Activated CD8-positive, alpha-beta memory T cell treated with anti-CD3 and anti-CD28 coated beads, Interleukin-2, amount 10 ng/mL, durations not matched to agents 7 days and 5 days (primary cell): ENCODE results near the gene IDH2. TPM values are rescaled to one million over a fixed set of nuclear protein-coding genes. Genes with fewer than 3 reads are reported as not detected.
"Not testable (repeated sequence)": the region's sequence is repeated elsewhere in the genome, so short reads cannot be mapped to it uniquely, and the experiment has no call there.

Experiments used
- ATAC-seq: fragments of 150-1000 bp; cut with Tn5 transposase; one replicate; pipeline ENCODE4 v1.10.0; 2021; ENCODE audit warnings: moderate library complexity
- CTCF ChIA-PET: fragments of 350-600 bp; sonication (Branson Sonifier 250); formaldehyde crosslinking; loops from one replicate; lab custom pipeline; 2021; ENCODE audit warnings: antibody characterized with exemption; lab: Charles Lee
- DNase-seq: peaks from one replicate; pipeline ENCODE4 v3.0.0-alpha.2; 2020
- H3K27ac Mint-ChIP-seq: one replicate; pipeline ENCODE4 v1.8.0; 2021; ENCODE audit warnings: mild to moderate bottlenecking, mixed read lengths
- H3K27me3 Mint-ChIP-seq: one replicate; pipeline ENCODE4 v1.8.0; 2021; ENCODE audit warnings: mixed read lengths
- H3K36me3 Mint-ChIP-seq: one replicate; pipeline ENCODE4 v1.8.0; 2021; ENCODE audit warnings: mild to moderate bottlenecking, mixed read lengths
- H3K4me1 Mint-ChIP-seq: one replicate; pipeline ENCODE4 v1.8.0; 2021; ENCODE audit warnings: mixed read lengths
- H3K4me3 Mint-ChIP-seq: one replicate; pipeline ENCODE4 v1.8.0; 2021; ENCODE audit warnings: mild to moderate bottlenecking, moderate library complexity, mixed read lengths
- H3K9me3 Mint-ChIP-seq: one replicate; pipeline ENCODE4 v1.8.0; 2022; ENCODE audit warnings: low read depth, mixed read lengths
- total RNA-seq, 2 experiments: library from RNA; stranded (reverse); gene quantifications; one replicate each; pipeline ENCODE4 v1.2.3, GENCODE V29; 2021

The IDH2 gene
- total RNA-seq = 100 to 1,000 TPM; 196 to 293 TPM

GRCh38 chr15:90101969-90102890 is at the start of gene IDH2:
Gene IDH2, minus strand, starts transcription at chr15:90102468. Its CDS starts 78 bp downstream, at chr15:90102390.
- Mint-ChIP-seq H3K4me3 (peak within 1 kb of the TSS; percentile 79), H3K36me3 (peaks cover 10% of the 10 kb centered on the region), H3K9me3 (no peaks in the 10 kb centered on the region), H3K27me3 (peaks cover 4% of the 10 kb centered on the region), H3K4me1 (peaks cover 47% of the 10 kb centered on the region), H3K27ac (peak within 1 kb of the TSS; percentile 96)
- DNase-seq (peak; percentile 80), ATAC-seq (peak; percentile 84)
- CTCF ChIA-PET = interaction anchor here (0.6 to 2.3 kb wide), 9 partner anchors 9 to 341 kb away, joined by 3 to 11 read pairs (median 3); partner anchors contain the start of genes CIB1 and GDPGP1

DNA sequence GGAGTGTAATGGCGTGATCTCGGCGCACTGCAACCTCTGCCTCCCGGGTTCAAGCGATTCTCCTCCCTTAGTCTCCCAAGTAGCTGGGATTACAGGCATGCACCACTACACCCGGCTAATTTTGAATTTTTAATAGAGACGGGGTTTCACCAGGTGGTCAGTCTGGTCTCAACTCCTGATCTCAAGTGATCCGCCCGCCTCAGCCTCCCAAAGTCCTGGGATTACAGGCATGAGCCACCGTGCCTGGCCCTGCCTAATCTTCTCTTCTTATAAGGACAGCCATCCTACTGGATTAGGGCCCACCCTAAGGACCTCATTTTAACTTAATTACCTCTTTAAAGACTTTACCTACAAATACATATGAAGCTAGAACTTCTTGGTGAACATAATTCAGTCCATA is 48.3 kb upstream of the IDH2 start:
- not testable (repeated sequence) for H3K4me3 Mint-ChIP-seq, H3K27ac Mint-ChIP-seq, DNase-seq, ATAC-seq, H3K27me3 Mint-ChIP-seq, H3K9me3 Mint-ChIP-seq, H3K36me3 Mint-ChIP-seq
- H3K4me1 Mint-ChIP-seq = peaks cover 12% of the 10 kb centered on the region
- CTCF ChIA-PET = interaction anchor here (0.7 to 2.5 kb wide), 6 partner anchors 8 to 179 kb away, joined by 3 to 10 read pairs (median 4); no protein-coding TSS in a partner anchor

DNA sequence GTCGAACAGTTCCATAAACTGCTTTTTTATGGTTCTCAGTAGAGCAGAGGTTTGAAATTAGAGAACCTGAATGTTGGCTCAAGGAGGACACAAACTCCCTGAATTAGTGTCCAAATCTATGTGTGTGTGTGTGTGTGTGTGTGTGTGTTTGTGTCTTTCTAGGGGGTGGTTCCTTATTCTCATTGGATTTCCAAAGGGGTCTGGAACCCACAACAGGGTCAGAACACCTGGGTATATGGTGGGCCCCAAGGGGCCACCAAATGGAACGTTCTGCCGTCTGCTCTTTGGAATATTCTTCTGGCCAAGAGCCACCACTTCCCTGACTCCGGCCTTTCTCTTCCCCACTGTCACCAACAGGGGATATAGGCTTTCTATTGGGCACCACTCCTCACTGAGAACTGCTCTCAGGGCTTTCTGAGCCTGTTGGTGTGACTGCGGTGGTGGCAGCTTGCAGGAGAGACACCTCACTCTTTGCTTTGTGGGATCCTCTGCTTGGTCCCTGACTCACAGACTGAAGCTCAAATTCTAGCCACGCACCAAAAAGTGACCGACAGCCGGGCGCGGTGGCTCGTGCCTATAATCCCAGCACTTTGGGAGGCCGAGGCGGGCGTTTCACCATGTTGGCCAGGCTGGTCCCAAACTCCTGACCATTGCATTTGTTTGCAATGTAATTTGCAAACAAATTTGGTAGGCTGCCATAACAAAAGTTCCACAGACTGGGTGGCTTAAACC is 47.5 kb upstream of the IDH2 start:
- DNase-seq (no peak), ATAC-seq (no peak)
- CTCF ChIA-PET = interaction anchor here (0.7 to 1.6 kb wide), 5 partner anchors 12 to 144 kb away, joined by 3 to 4 read pairs (median 4); no protein-coding TSS in a partner anchor
- Mint-ChIP-seq H3K4me3 (no peak overlapping the region), H3K9me3 (no peaks in the 10 kb centered on the region), H3K4me1 (peaks cover 12% of the 10 kb centered on the region), H3K27ac (no peak overlapping the region), H3K36me3 (no peaks in the 10 kb centered on the region), H3K27me3 (no peaks in the 10 kb centered on the region)

- ATAC-seq, H3K9me3 Mint-ChIP-seq, H3K4me3 Mint-ChIP-seq, DNase-seq, H3K27ac Mint-ChIP-seq, H3K36me3 Mint-ChIP-seq, H3K27me3 Mint-ChIP-seq: not testable (repeated sequence)
- H3K4me1 Mint-ChIP-seq = peaks cover 32% of the 10 kb centered on the region
- CTCF ChIA-PET = interaction anchor here (1.1 to 1.3 kb wide), 2 partner anchors 69 to 75 kb away, joined by 3 to 4 read pairs; no protein-coding TSS in a partner anchor
Observed at GRCh38 chr15:90146198-90146761, 44.0 kb upstream of the IDH2 start.

DNA sequence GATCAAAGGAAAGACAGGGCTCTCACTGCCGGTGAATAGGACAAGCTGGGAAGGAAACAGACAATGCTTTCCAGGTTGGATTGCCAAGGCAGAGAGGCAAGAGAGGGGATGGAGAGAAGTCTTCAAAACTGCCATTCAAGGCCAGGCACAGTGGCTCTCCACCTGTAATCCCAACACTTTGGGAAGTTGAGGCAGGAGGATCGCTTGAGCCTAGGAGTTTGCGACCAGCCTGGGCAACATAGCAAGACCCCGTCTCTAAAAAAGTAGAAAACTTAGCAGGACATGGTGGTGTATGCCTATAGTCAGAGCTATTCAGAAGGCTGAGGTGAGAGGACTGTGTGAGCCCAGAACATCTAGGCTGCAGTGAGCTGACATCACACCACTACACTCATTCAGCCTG is 43.5 kb upstream of the IDH2 start:
- Mint-ChIP-seq H3K36me3 (peaks cover 5% of the 10 kb centered on the region), H3K27me3 (no peaks in the 10 kb centered on the region), H3K9me3 (peaks cover 3% of the 10 kb centered on the region), H3K4me1 (peaks cover 35% of the 10 kb centered on the region), H3K27ac (no peak overlapping the region), H3K4me3 (no peak overlapping the region)
- ATAC-seq (no peak), DNase-seq (no peak)
- CTCF ChIA-PET = no interaction called here

DNA sequence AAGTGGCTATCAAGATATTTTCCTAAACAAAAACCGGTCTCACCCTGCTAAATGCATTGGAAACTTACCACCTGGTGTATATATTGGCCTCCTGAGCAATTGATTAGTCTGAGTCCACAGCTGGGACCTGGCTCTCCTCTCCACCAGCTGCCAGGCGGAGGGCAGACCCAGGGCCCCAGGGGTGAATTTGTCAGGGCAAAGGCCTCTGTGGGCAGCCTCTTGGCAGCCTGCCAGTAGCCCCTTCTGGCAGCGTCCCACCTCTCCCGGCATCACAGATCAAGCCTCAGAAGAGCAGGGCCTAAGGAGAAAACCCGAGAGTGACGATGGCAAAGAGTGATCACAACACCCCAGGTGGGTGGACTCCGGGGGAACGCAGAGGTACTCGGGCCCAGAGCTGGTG is 43.0 kb upstream of the IDH2 start:
- ATAC-seq (no peak), DNase-seq (no peak)
- H3K36me3 Mint-ChIP-seq = peaks cover 5% of the 10 kb centered on the region
- H3K9me3 Mint-ChIP-seq = peaks cover 3% of the 10 kb centered on the region
- peaks cover 35% of the 10 kb centered on the region for H3K4me1 Mint-ChIP-seq
- no peaks in the 10 kb centered on the region for H3K27me3 Mint-ChIP-seq
- H3K4me3 Mint-ChIP-seq = no peak overlapping the region
- H3K27ac Mint-ChIP-seq = no peak overlapping the region
- CTCF ChIA-PET = interaction anchor here (1.1 kb wide), 1 partner anchor 58 kb away, joined by 3 read pairs; no protein-coding TSS in a partner anchor

DNA sequence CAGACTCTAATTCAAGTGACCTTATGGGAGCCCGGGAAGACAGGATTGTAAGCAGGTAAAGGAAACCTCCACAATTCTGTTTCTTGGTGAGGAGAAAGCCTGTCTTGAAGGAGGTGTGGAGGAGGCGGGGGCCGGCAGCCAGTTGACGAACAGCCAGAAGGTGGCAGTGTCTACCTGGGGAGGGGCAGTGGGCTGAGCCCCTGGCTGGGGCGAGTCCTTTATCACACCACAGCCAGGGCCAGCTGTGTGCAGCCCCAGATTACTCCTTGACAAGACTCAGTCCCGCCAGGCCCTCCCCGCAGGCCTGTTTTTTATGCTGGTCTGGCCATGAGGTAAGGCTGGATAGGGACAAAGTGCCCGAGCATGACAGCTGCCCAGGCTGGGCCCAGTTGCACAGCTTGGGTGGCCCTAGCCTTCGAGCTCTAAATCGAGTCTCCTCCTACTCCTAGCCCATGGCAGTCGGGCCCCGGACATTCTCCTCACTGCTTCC is 40.9 kb upstream of the IDH2 start:
- Mint-ChIP-seq H3K9me3 (peaks cover 9% of the 10 kb centered on the region), H3K4me1 (peaks cover 38% of the 10 kb centered on the region), H3K27ac (peak overlapping the region; percentile 80), H3K36me3 (peaks cover 13% of the 10 kb centered on the region), H3K4me3 (no peak overlapping the region), H3K27me3 (no peaks in the 10 kb centered on the region)
- CTCF ChIA-PET = interaction anchor here (0.6 to 3.7 kb wide), 24 partner anchors 9 to 339 kb away, joined by 3 to 27 read pairs (median 5); partner anchors contain the start of genes CIB1, GDPGP1 and IDH2
- ATAC-seq = peak; percentile 88
- peak; percentile 84 for DNase-seq

- H3K4me3 Mint-ChIP-seq = no peak overlapping the region
- peaks cover 13% of the 10 kb centered on the region for H3K36me3 Mint-ChIP-seq
- CTCF ChIA-PET = interaction anchor here (0.6 to 3.7 kb wide), 19 partner anchors 9 to 340 kb away, joined by 3 to 27 read pairs (median 5); partner anchors contain the start of genes CIB1, GDPGP1 and IDH2
- H3K27me3 Mint-ChIP-seq = no peaks in the 10 kb centered on the region
- peaks cover 9% of the 10 kb centered on the region for H3K9me3 Mint-ChIP-seq
- H3K4me1 Mint-ChIP-seq = peaks cover 38% of the 10 kb centered on the region
- DNase-seq = peak; percentile 79
- peak overlapping the region; percentile 80 for H3K27ac Mint-ChIP-seq
- peak; percentile 77 for ATAC-seq
Observed at GRCh38 chr15:90142216-90143165, 40.2 kb upstream of the IDH2 start.

DNA sequence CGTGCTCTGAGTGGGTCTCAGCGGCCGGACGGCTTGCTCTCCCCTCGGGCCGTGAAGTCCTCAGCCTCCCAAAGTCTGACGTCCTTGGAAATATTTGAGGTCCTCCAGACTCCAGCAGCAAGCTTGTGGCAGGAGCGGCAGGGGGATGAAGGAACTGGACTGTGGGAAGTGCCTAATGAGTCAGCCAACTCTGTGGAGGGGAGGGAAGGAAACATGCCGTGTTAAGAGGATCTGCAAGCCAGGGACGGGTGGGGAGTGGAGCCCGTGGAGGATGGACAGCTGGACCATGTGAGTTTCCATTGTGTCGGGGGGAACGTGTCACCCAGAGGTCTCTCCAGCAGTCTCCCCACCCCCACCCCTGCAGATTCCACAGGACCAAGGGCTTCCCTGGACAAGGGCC is 39.4 kb upstream of the IDH2 start:
- Mint-ChIP-seq H3K4me3 (no peak overlapping the region), H3K9me3 (peaks cover 9% of the 10 kb centered on the region)

GRCh38 chr15:90139549-90139948 is 37.3 kb upstream of the IDH2 start:
- DNase-seq = peak; percentile 85
- H3K4me1 Mint-ChIP-seq = peaks cover 35% of the 10 kb centered on the region
- not testable (repeated sequence) for H3K27me3 Mint-ChIP-seq, H3K9me3 Mint-ChIP-seq, ATAC-seq, H3K4me3 Mint-ChIP-seq
- peak overlapping the region; percentile 72 for H3K27ac Mint-ChIP-seq
- peaks cover 13% of the 10 kb centered on the region for H3K36me3 Mint-ChIP-seq
- CTCF ChIA-PET = interaction anchor here (1.1 kb wide), 1 partner anchor 147 kb away, joined by 4 read pairs; no protein-coding TSS in a partner anchor

More for the DNA sequence above, 39.4 kb upstream of the IDH2 start:
- Mint-ChIP-seq H3K27me3 (no peaks in the 10 kb centered on the region), H3K4me1 (peaks cover 38% of the 10 kb centered on the region), H3K27ac (no peak overlapping the region), H3K36me3 (peaks cover 13% of the 10 kb centered on the region)
- ATAC-seq = no peak
- CTCF ChIA-PET = interaction anchor here (1.2 to 3.7 kb wide), 6 partner anchors 10 to 151 kb away, joined by 3 to 27 read pairs (median 8); partner anchors contain the start of genes CIB1 and GDPGP1
- no peak for DNase-seq

DNA sequence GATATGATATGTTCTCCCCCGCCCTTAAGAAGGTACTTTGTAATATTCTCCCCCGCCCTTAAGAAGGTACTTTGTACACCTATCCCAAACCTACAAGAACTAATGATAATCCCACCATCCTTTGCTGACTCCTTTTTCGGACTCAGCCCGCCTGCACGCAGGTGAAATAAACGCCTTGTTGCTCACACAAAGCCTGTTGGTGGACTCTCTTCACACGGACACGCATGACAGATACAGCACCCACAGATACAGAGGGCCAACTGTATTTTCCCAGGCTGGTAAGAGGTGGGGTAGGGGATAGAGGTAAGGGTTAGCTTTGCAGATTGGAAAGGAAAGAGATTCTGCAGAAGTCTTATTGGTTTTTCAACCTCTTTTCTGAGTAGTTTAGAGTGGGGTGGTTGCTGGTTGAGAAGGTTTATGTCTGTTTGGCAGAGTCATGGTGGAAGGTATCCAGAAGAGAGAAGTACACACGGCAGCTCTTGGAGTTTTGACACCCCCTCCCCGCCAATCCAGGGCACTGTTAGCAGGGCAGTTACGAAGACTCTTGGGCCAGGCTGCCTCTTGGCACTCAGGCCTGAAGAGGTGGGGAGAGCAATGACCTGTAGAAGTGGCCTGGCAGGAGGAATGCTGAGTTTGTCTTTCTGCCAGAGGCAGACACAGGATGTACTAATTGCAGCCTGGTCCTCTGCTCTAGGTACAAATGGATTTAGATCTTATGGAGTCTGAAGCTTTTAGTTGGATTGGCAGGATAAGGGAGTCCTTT is 36.0 kb upstream of the IDH2 start:
- H3K4me3 Mint-ChIP-seq = no peak overlapping the region
- peaks cover 13% of the 10 kb centered on the region for H3K36me3 Mint-ChIP-seq
- DNase-seq (no peak), ATAC-seq (no peak)
- peaks cover 9% of the 10 kb centered on the region for H3K9me3 Mint-ChIP-seq
- H3K27me3 Mint-ChIP-seq = peaks cover 14% of the 10 kb centered on the region
- peaks cover 32% of the 10 kb centered on the region for H3K4me1 Mint-ChIP-seq
- CTCF ChIA-PET = interaction anchor here (1.1 to 1.4 kb wide), 2 partner anchors 83 to 148 kb away, joined by 4 read pairs; no protein-coding TSS in a partner anchor
- H3K27ac Mint-ChIP-seq = no peak overlapping the region
